GM12878 (cell line): Measurements from ENCODE around the gene RASAL3. TPM values are rescaled to one million over a fixed set of nuclear protein-coding genes. Genes with fewer than 3 reads are reported as not detected.

Source experiments
- CBX5 ChIP-seq: sonication (generic); IDR thresholded peaks from 2 replicates; pipeline ENCODE4 v1.6.1; 2016; ENCODE audit warnings: low read depth, moderate library complexity, mild to moderate bottlenecking, inconsistent platforms
- E2F8 ChIP-seq: fragments of 450-650 bp; IDR thresholded peaks from 2 replicates; pipeline ENCODE4 v1.6.1; 2018; ENCODE audit warnings: mild to moderate bottlenecking, low read depth, moderate library complexity; ENCODE audit not compliant: partially characterized antibody
- EGR1 ChIP-seq, 2 experiments: IDR thresholded peaks; 1 replicate in 1 of 2; 2 replicates in 1 of 2; pipeline ENCODE4 v1.6.1; 2011 to 2012; ENCODE audit warnings: low read depth in 2 of 2, low read length in 2 of 2, borderline replicate concordance in 1 of 2, mild to moderate bottlenecking in 1 of 2, moderate library complexity in 1 of 2
- IRF5 ChIP-seq: fragments of 450-650 bp; IDR thresholded peaks from 2 replicates; pipeline ENCODE4 v1.6.1; 2017; ENCODE audit warnings: borderline replicate concordance
- NFXL1 ChIP-seq: fragments of 450-650 bp; IDR thresholded peaks from 2 replicates; pipeline ENCODE4 v1.6.1; 2017; ENCODE audit warnings: antibody characterized with exemption, mild to moderate bottlenecking, borderline replicate concordance
- RAD51 ChIP-seq: fragments of 450-650 bp; IDR thresholded peaks from 2 replicates; pipeline ENCODE4 v1.6.1; 2016; ENCODE audit warnings: moderate library complexity, mild to moderate bottlenecking, inconsistent platforms
- WRNIP1 ChIP-seq: IDR thresholded peaks from 2 replicates; pipeline ENCODE4 v1.6.1; 2011; ENCODE audit warnings: low read depth, low read length, improper control_type of control experiment, borderline replicate concordance
- ZBTB4 ChIP-seq: fragments of 450-650 bp; formaldehyde crosslinking; IDR thresholded peaks from 2 replicates; pipeline ENCODE4 v1.4.0; 2022; ENCODE audit warnings: mild to moderate bottlenecking, moderate library complexity
- polyA plus RNA-seq, 11 experiments: library from polyadenylated mRNA; depleted of rRNA in 4 of 11; unstranded in 6 of 11; stranded (reverse) in 5 of 11; fragments of >200 nt; fragmentation: Nextera tagmentation in 4 of 11; fragmentation: Illumina TruSeq in 1 of 11; extraction: Ambion mirVana in 4 of 11; extraction: Trizol in 1 of 11; gene quantifications; 1 replicate in 1 of 11; 2 replicates in 10 of 11; pipeline versions ENCODE4 v1.2.1 to v1.2.3, GENCODE V29; 2011 to 2016; ENCODE audit warnings: inconsistent platforms in 2 of 11, missing spikeins in 2 of 11, low read depth in 1 of 11
- total RNA-seq, 4 experiments: library from RNA; depleted of rRNA in 3 of 4; stranded (reverse); fragments of >200 nt in 3 of 4; fragmentation: Illumina TruSeq in 1 of 4; extraction: Trizol in 1 of 4; gene quantifications; 2 replicates each; pipeline versions ENCODE4 v1.2.1 to v1.2.3, GENCODE V29; 2013 to 2021

The RASAL3 gene
- total and polyA plus RNA-seq, 10 of the 15 experiments (the other 5 are each of a cell fraction or from before 2014, with no cell fraction given): 1.7 to 81.3 (median 23.2) TPM

DNA sequence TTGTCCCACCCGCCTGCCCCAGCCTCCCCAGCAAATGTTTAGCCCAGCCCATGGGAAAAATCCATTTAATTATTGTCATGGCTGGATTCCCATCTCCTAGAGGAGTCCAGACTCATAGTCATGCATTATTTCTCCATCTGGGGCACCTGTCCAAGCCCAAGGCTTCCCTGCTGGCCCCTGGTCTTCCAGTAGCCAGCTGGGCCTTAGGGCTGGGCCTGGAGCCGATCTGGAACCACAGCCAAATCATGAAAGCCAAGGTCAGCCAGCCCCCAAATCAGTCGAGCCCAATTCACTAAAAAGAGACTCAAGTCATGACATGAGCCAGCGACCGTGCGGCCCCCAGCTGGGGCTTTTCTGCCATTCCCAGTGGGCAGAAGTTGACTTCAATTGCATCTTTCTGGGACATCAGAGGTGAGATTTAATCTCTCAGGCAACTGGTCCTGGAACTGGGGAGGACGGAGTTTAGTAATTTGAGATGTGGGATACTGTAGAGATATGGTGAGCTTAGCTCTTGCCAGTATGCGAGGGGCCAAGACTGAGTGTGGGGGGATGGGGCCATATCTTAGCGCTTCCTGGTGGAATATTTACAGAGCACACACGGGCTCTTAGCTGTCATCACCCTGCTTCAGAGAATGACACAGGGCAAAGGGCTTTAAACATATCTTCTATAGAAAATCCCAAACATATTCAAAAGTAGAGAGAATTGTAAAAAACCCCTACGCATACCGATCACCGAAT lies 24.3 kb upstream of the RASAL3 start (continued):
- TF ChIP-seq IRF5 (no peak), E2F8 (no peak), RAD51 (no peak), EGR1 (IDR thresholded peaks at IDR 0.05; ENCODE audit: borderline replicate concordance in 1 of 2, low read depth in 2 of 2, low read length in 2 of 2) (no peak), NFXL1 (no peak), CBX5 (no peak), ZBTB4 (no peak), WRNIP1 (no peak)
